ENCODE results near the gene HOMER2.
"Not testable (repeated sequence)": the region's sequence is repeated elsewhere in the genome, so short reads cannot be mapped to it uniquely, and the experiment has no call there.

Gene HOMER2

GRCh38 chr15:82952158-82953081 is at the start of gene HOMER2:
Gene HOMER2, minus strand, starts transcription at chr15:82952720. Its CDS starts 185 bp downstream, at chr15:82952535.
- peak; percentile 14 for DNase-seq

GRCh38 chr15:83000672-83001031 is 48.1 kb upstream of the HOMER2 start:
- not testable (repeated sequence) for DNase-seq

- DNase-seq = peak; percentile 66
Measured at GRCh38 chr15:82999905-83000671, 47.6 kb upstream of the HOMER2 start.

- no peak for DNase-seq
Measured at GRCh38 chr15:82999426-82999825, 46.9 kb upstream of the HOMER2 start.

- DNase-seq = no peak
Measured at GRCh38 chr15:82995938-82996337, 43.4 kb upstream of the HOMER2 start.

GRCh38 chr15:82995076-82995475 is 42.6 kb upstream of the HOMER2 start:
- no peak for DNase-seq

GRCh38 chr15:82993144-82993543 is 40.6 kb upstream of the HOMER2 start:
- no peak for DNase-seq

- no peak for DNase-seq
Measured at GRCh38 chr15:82992436-82992998, 40.0 kb upstream of the HOMER2 start.

- peak; percentile 3 for DNase-seq
Measured at GRCh38 chr15:82986442-82986780, 33.9 kb upstream of the HOMER2 start.

GRCh38 chr15:82985688-82986441 is 33.3 kb upstream of the HOMER2 start, which contains the start of gene RAMAC:
Gene RAMAC, plus strand, starts transcription at chr15:82986210. Its CDS starts 2,809 bp downstream, at chr15:82989019.
- DNase-seq = peak; percentile 97

- DNase-seq = no peak
Measured at GRCh38 chr15:82980981-82981380, 28.5 kb upstream of the HOMER2 start.

- no peak for DNase-seq
Measured at GRCh38 chr15:82979726-82980125, 27.2 kb upstream of the HOMER2 start.

- no peak for DNase-seq
Measured at GRCh38 chr15:82978438-82978837, 25.9 kb upstream of the HOMER2 start.

- no peak for DNase-seq
Measured at GRCh38 chr15:82977076-82977475, 24.6 kb upstream of the HOMER2 start.

GRCh38 chr15:82972990-82973389 is 20.5 kb upstream of the HOMER2 start:
- peak; percentile 8 for DNase-seq

- no peak for DNase-seq
Measured at GRCh38 chr15:82971218-82971984, 18.9 kb upstream of the HOMER2 start.

GRCh38 chr15:82970696-82971095 is 18.2 kb upstream of the HOMER2 start:
- DNase-seq = no peak

GRCh38 chr15:82970078-82970686 is 17.7 kb upstream of the HOMER2 start:
- DNase-seq = no peak

GRCh38 chr15:82969353-82969752 is 16.8 kb upstream of the HOMER2 start:
- no peak for DNase-seq

GRCh38 chr15:82968066-82968465 is 15.5 kb upstream of the HOMER2 start:
- DNase-seq = peak; percentile 78

GRCh38 chr15:82966671-82967071 is 14.2 kb upstream of the HOMER2 start:
- DNase-seq = no peak

- DNase-seq = no peak
Measured at GRCh38 chr15:82964890-82965289, 12.4 kb upstream of the HOMER2 start.
